K562 (cell line): ENCODE results near the gene FEN1. TPM values are rescaled to one million over a fixed set of nuclear protein-coding genes. Genes with fewer than 3 reads are reported as not detected.

ENCODE experiments used
- ATAC-seq: fragments of 200-7000 bp; cut with Tn5 transposase; 3 replicates; pipeline ENCODE4 v1.9.1; 2020; ENCODE audit warnings: moderate library complexity
- BruUV-seq: library from RNA; stranded (reverse); fragments of 400-500 nt; replicated peaks from 2 replicates; lab custom pipeline; 2021; lab: Mats Ljungman, UMichigan
- CTCF ChIA-PET: fragments of 300-600 bp; formaldehyde crosslinking; extraction: SDS; loops from one replicate; lab custom pipeline; 2021; ENCODE audit warnings: low intra/inter-chr PET ratio; lab: Yijun Ruan, JAX
- POLR2A ChIA-PET: fragments of 300-600, 350-650 bp; sonication (Branson Sonifier 250); formaldehyde crosslinking; extraction: SDS; loops from one replicate; lab custom pipeline; 2021; ENCODE audit warnings: antibody characterized with exemption, inconsistent platforms; lab: Yijun Ruan, JAX
- DNase-seq, 4 experiments: peaks; one replicate each; pipeline versions ENCODE4 v3.0.0 to v3.0.0-alpha.2; 2011 to 2018; ENCODE audit warnings: low spot score in 3 of 4, mixed read lengths in 3 of 4; ENCODE audit errors: extremely low read depth in 1 of 4
- FAIRE-seq: peaks from 2 replicates; lab custom pipeline; 2011; peaks lifted over from hg19 to GRCh38; lab: Jason Lieb, UNC
- H2AFZ ChIP-seq: 2 replicates; pipeline ENCODE4 v1.6.0; 2011; ENCODE audit warnings: low read depth, low read length, control low read depth, inconsistent platforms
- H3K27ac ChIP-seq: fragments of 200-600 bp; 3 replicates; pipeline ENCODE4 v1.8.0; 2011; ENCODE audit warnings: low read depth, mild to moderate bottlenecking, control low read depth, inconsistent platforms, low read length, moderate library complexity, mixed read lengths; ENCODE audit errors: extremely low read depth
- H3K27me3 ChIP-seq, 2 experiments: fragments of 300-600 bp in 1 of 2; 2 replicates in 1 of 2; 3 replicates in 1 of 2; pipeline versions ENCODE4 v1.6.0 to v1.8.0; 2011; ENCODE audit warnings: inconsistent platforms in 2 of 2, low read length in 2 of 2, mild to moderate bottlenecking in 1 of 2, mixed read lengths in 1 of 2, moderate library complexity in 1 of 2; ENCODE audit not compliant: control insufficient read depth in 2 of 2, insufficient read depth in 2 of 2
- H3K36me3 ChIP-seq: fragments of 300-600 bp; 3 replicates; pipeline ENCODE4 v1.8.0; 2011; ENCODE audit warnings: mild to moderate bottlenecking, low read length, inconsistent platforms; ENCODE audit not compliant: control insufficient read depth, insufficient read depth
- H3K4me1 ChIP-seq, 2 experiments: fragments of 200-600 bp in 1 of 2; replicated peaks in 1 of 2; 2 replicates in 1 of 2; 3 replicates in 1 of 2; pipeline versions ENCODE4 v1.5.1 to v1.8.0; 2011; ENCODE audit warnings: inconsistent platforms in 2 of 2, low read length in 2 of 2, mild to moderate bottlenecking in 1 of 2, mixed read lengths in 1 of 2, moderate library complexity in 1 of 2; ENCODE audit not compliant: control insufficient read depth in 2 of 2, insufficient read depth in 2 of 2
- H3K4me2 ChIP-seq: 2 replicates; pipeline ENCODE4 v1.6.1; 2011; ENCODE audit warnings: low read length, control low read depth, inconsistent platforms, mixed read lengths; ENCODE audit not compliant: insufficient read depth
- H3K4me3 ChIP-seq: fragments of 200-600 bp; sonication (generic), shearing (Covaris generic); 2 replicates; pipeline ENCODE4 v1.5.1; 2016; ENCODE audit warnings: control low read depth, inconsistent platforms
- H3K79me2 ChIP-seq: fragments of 200-600 bp; 3 replicates; pipeline ENCODE4 v1.8.0; 2011; ENCODE audit warnings: low read length, inconsistent platforms; ENCODE audit not compliant: control insufficient read depth, insufficient read depth
- H3K9ac ChIP-seq, 2 experiments: 2 replicates each; pipeline versions ENCODE4 v1.6.0 to v1.6.1; 2011; ENCODE audit warnings: low read depth in 2 of 2, low read length in 2 of 2, control low read depth in 1 of 2, inconsistent platforms in 1 of 2, mild to moderate bottlenecking in 1 of 2, mixed read lengths in 1 of 2; ENCODE audit not compliant: insufficient read depth in 1 of 2
- H3K9me1 ChIP-seq: one replicate; pipeline ENCODE4 v1.6.0; 2011; ENCODE audit warnings: inconsistent platforms, mild to moderate bottlenecking, low read length, moderate library complexity; ENCODE audit not compliant: control insufficient read depth, insufficient read depth
- H3K9me3 ChIP-seq: replicated peaks from 2 replicates; pipeline ENCODE4 v1.5.1; 2011; ENCODE audit warnings: low read depth, low read length, inconsistent platforms; ENCODE audit not compliant: control insufficient read depth, insufficient read depth
- H4K20me1 ChIP-seq: replicated peaks from 2 replicates; pipeline ENCODE4 v1.6.1; 2011; ENCODE audit warnings: low read length, inconsistent platforms, mixed read lengths; ENCODE audit not compliant: control insufficient read depth, insufficient read depth
- ARNT ChIP-seq, 2 experiments: fragments of 450-650 bp; IDR thresholded peaks; 2 replicates each; pipeline ENCODE4 v1.6.1; 2016; ENCODE audit warnings: mild to moderate bottlenecking in 1 of 2
- FOXM1 ChIP-seq, 2 experiments: fragments of 450-650 bp in 1 of 2; sonication (generic) in 1 of 2; formaldehyde crosslinking in 1 of 2; IDR thresholded peaks; 2 replicates each; pipeline versions ENCODE4 v1.6.1 to v1.9.0; 2017 to 2022; ENCODE audit warnings: low read depth in 2 of 2, mild to moderate bottlenecking in 2 of 2, missing genetic modification reagents in 1 of 2, moderate library complexity in 1 of 2
- HDAC3 ChIP-seq: fragments of 450-650 bp; IDR thresholded peaks from 2 replicates; pipeline ENCODE4 v1.6.1; 2018; ENCODE audit warnings: borderline replicate concordance, mild to moderate bottlenecking, moderate library complexity; ENCODE audit not compliant: partially characterized antibody
- HDGF ChIP-seq: fragments of 450-650 bp; IDR thresholded peaks from 2 replicates; pipeline ENCODE4 v1.6.1; 2016
- HLTF ChIP-seq: fragments of 450-650 bp; IDR thresholded peaks from 2 replicates; pipeline ENCODE4 v1.6.1; 2016
- HOMEZ ChIP-seq: fragments of 250-450 bp; sonication (Bioruptor Pico); IDR thresholded peaks from 2 replicates; pipeline ENCODE4 v1.4.0; 2020; ENCODE audit warnings: mild to moderate bottlenecking, moderate library complexity
- LCOR ChIP-seq: sonication (generic); formaldehyde crosslinking; IDR thresholded peaks from 2 replicates; pipeline ENCODE4 v1.8.0; 2022; ENCODE audit warnings: mild to moderate bottlenecking, missing genetic modification reagents
- MEF2D ChIP-seq: conservative IDR thresholded peaks from 2 replicates; pipeline ENCODE4 v1.6.1; 2016; ENCODE audit warnings: low read depth, missing genetic modification characterization, missing compliant biosample characterization
- NFRKB ChIP-seq: fragments of 450-650 bp; IDR thresholded peaks from 2 replicates; pipeline ENCODE4 v1.6.1; 2016; ENCODE audit warnings: low read depth
- NR4A1 ChIP-seq, 2 experiments: fragments of 250-450 bp in 1 of 2; fragments of 450-650 bp in 1 of 2; sonication (Bioruptor Pico) in 1 of 2; IDR thresholded peaks; 2 replicates each; pipeline versions ENCODE4 v1.4.0 to v1.6.1; 2016 to 2020; ENCODE audit warnings: mild to moderate bottlenecking in 2 of 2, missing compliant biosample characterization in 1 of 2, missing genetic modification characterization in 1 of 2, moderate library complexity in 1 of 2
- RBM22 ChIP-seq: fragments of 200-400 bp; formaldehyde crosslinking; IDR thresholded peaks from 2 replicates; pipeline ENCODE4 v1.6.1; 2018; ENCODE audit warnings: low read length, low read depth; ENCODE audit not compliant: poor library complexity, severe bottlenecking
- SMARCC2 ChIP-seq: fragments of 450-650 bp; IDR thresholded peaks from 2 replicates; pipeline ENCODE4 v1.6.1; 2017; ENCODE audit warnings: antibody characterized with exemption, moderate library complexity, mild to moderate bottlenecking, low read depth
- SRF ChIP-seq, 2 experiments: fragments of 250-450, 450-650 bp in 1 of 2; sonication (Bioruptor Pico) in 1 of 2; sonication (generic) in 1 of 2; formaldehyde crosslinking; IDR thresholded peaks; 2 replicates each; pipeline versions ENCODE4 v1.5.0 to v1.5.1; 2020 to 2022; ENCODE audit warnings: mild to moderate bottlenecking in 1 of 2, missing genetic modification reagents in 1 of 2
- TAF7 ChIP-seq: fragments of 450-650 bp; IDR thresholded peaks from 2 replicates; pipeline ENCODE4 v1.6.1; 2016; ENCODE audit warnings: missing genetic modification characterization, missing compliant biosample characterization
- ZBTB26 ChIP-seq: fragments of 450-650 bp; formaldehyde crosslinking; IDR thresholded peaks from 2 replicates; pipeline ENCODE4 v1.4.0; 2022; ENCODE audit warnings: missing genetic modification characterization
- ZNF143 ChIP-seq: sonication (generic); formaldehyde crosslinking; IDR thresholded peaks from 2 replicates; pipeline ENCODE4 v1.9.0; 2022; ENCODE audit warnings: mild to moderate bottlenecking, missing genetic modification reagents
- WGBS: fragments of 100-300 bp; shearing (Covaris generic); methylation state at CpG from one replicate; pipeline ENCODE4 v1.1.6; 2016; ENCODE audit warnings: low coverage, mixed read lengths; ENCODE audit not compliant: insufficient coverage; ENCODE audit errors: missing lambda C conversion rate; 5-methylcytosine and 5-hydroxymethylcytosine counted together
- in situ Hi-C: fragments of 300-500 bp; cut with MboI; formaldehyde crosslinking; loops from 4 replicates; pipeline ENCODE4 v1.15.0; 2018; ENCODE audit warnings: inconsistent platforms, mixed read lengths
- intact Hi-C: fragments of 100-400 bp; cut with micrococcal nuclease; formaldehyde crosslinking; loops from 2 replicates; pipeline ENCODE4 v1.14.2; 2022
- polyA plus RNA-seq, 8 experiments: library from polyadenylated mRNA; depleted of rRNA in 4 of 8; stranded (reverse) in 5 of 8; unstranded in 3 of 8; fragments of >200 nt; fragmentation: Nextera tagmentation in 2 of 8; fragmentation: Illumina TruSeq in 1 of 8; extraction: Ambion mirVana in 2 of 8; extraction: Trizol in 1 of 8; gene quantifications; 2 replicates each; pipeline versions ENCODE4 v1.2.1 to v1.2.3, GENCODE V29; 2011 to 2014; ENCODE audit warnings: inconsistent platforms in 1 of 8, missing spikeins in 1 of 8
- total RNA-seq, 7 experiments: library from RNA; depleted of rRNA in 6 of 7; stranded (reverse); fragments of >200 nt in 6 of 7; fragmentation: Illumina TruSeq in 2 of 7; extraction: Trizol in 2 of 7; gene quantifications; 2 replicates each; pipeline versions ENCODE4 v1.2.1 to v1.2.3, GENCODE V29; 2011 to 2021; ENCODE audit warnings: low replicate concordance in 1 of 7
- TF ChIP-seq, protein P1 (sequence below): sonication (generic); formaldehyde crosslinking; IDR thresholded peaks from 2 replicates; pipeline ENCODE4 v1.8.0; 2022; ENCODE audit warnings: mild to moderate bottlenecking, low read depth, missing genetic modification reagents

FEN1 gene
- total and polyA plus RNA-seq, 9 of the 15 experiments (the other 6 are each of a cell fraction or from before 2014, with no cell fraction given) = 58.1 to 156 (median 137) TPM

GRCh38 chr11:61814247-61814957 is 21.7 kb downstream of the FEN1 start:
- Histone ChIP-seq H3K4me2 (peak overlapping the region; percentile 97), H2AFZ (peak overlapping the region; percentile 65), H3K79me2 (peaks cover 81% of the 10 kb centered on the region), H3K27ac (peak overlapping the region; percentile 98), H3K9me1 (no peaks in the 10 kb centered on the region), H3K9me3 (no peaks in the 10 kb centered on the region), H3K4me3 (peak overlapping the region; percentile 64), H3K9ac (peak overlapping the region; percentile 98 to 99; a peak in 3 of 4 replicates), H4K20me1 (no peaks in the 10 kb centered on the region), H3K4me1 (peaks cover 27 to 49% of the 10 kb centered on the region in 2 experiments; a peak in 4 of 5 replicates), H3K36me3 (peaks cover 58% of the 10 kb centered on the region), H3K27me3 (no peaks in the 10 kb centered on the region; a peak in 1 of 5 replicates)
- ATAC-seq = peak; percentile 4
- POLR2A ChIA-PET = interaction anchor here (0.7 to 6.8 kb wide), 18 partner anchors 9 to 329 kb away, joined by 3 to 97 read pairs (median 5); partner anchors contain the start of gene FEN1
- in situ Hi-C loops = no loop called here
- DNase-seq = peak in 1 of 4 experiments; percentile 63
- CTCF ChIA-PET = no interaction called here
- no TSS peak for BruUV-seq
- intact Hi-C loops = loop anchor here (2.0 kb wide), 1 partner anchor 56 kb away; no protein-coding TSS in a partner anchor
- WGBS = 55% methylated on average over 16 of the region's 16 CpGs
- FAIRE-seq = no peak
- TF ChIP-seq ARNT (IDR thresholded peaks at IDR 0.05) (peak in 1 of 2 experiments; percentile 48; a peak in 1 of 4 replicates), HDGF (no peak), ZNF143 (no peak), HOMEZ (CRISPR knock-in tag) (no peak), SRF (CRISPR knock-in tag; IDR thresholded peaks at IDR 0.05) (0 out of 4 replicates have a peak, but pooled peaks of 1 of the 2 experiments have one; percentile 4), HDAC3 (no peak), FOXM1 (IDR thresholded peaks at IDR 0.05; ENCODE audit: low read depth) (peak; percentile 31; the same call in 1 of the 2 replicates), FOXM1 (CRISPR knock-in tag; IDR thresholded peaks at IDR 0.05; ENCODE audit: low read depth) (no peak), RBM22 (no peak), SMARCC2 (0 out of 2 replicates have a peak, but pooled peaks have one; percentile 19), ZBTB26 (CRISPR knock-in tag) (peak; percentile 42; the same call in 1 of the 2 replicates), HLTF (peak; percentile 74; the same call in 1 of the 2 replicates), NR4A1 (CRISPR knock-in tag; IDR thresholded peaks at IDR 0.05) (no peak), NR4A1 (tag; IDR thresholded peaks at IDR 0.05) (0 out of 2 replicates have a peak, but pooled peaks have one; percentile 55), TAF7 (tag) (0 out of 2 replicates have a peak, but pooled peaks have one; percentile 32), NFRKB (peak; percentile 78), MEF2D (tag) (0 out of 2 replicates have a peak, but pooled peaks have one; percentile 42), LCOR (CRISPR knock-in tag) (no peak)
- TF ChIP-seq, protein P1, sequence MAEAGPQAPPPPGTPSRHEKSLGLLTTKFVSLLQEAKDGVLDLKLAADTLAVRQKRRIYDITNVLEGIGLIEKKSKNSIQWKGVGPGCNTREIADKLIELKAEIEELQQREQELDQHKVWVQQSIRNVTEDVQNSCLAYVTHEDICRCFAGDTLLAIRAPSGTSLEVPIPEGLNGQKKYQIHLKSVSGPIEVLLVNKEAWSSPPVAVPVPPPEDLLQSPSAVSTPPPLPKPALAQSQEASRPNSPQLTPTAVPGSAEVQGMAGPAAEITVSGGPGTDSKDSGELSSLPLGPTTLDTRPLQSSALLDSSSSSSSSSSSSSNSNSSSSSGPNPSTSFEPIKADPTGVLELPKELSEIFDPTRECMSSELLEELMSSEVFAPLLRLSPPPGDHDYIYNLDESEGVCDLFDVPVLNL (CRISPR knock-in tag) = peak; percentile 33; the same call in 1 of the 2 replicates
